Endodermal cell (in vitro differentiated cells): ENCODE results near the gene IRF6. TPM values are rescaled to one million over a fixed set of nuclear protein-coding genes. Genes with fewer than 3 reads are reported as not detected.
A peak's percentile ranks its signal among the peaks of the same experiment; 100 is the strongest.

Source experiments
- DNase-seq: peaks from one replicate; pipeline ENCODE4 v3.0.0-alpha.2; 2017
- H3K27ac ChIP-seq: 2 replicates; pipeline ENCODE4 v1.5.1; 2013; ENCODE audit warnings: mild to moderate bottlenecking, low read depth, low read length, moderate library complexity
- H3K27me3 ChIP-seq: 2 replicates; pipeline ENCODE4 v1.6.1; 2013; ENCODE audit warnings: mild to moderate bottlenecking, low read length, moderate library complexity; ENCODE audit not compliant: insufficient read depth, control insufficient read depth, poor library complexity, severe bottlenecking
- H3K36me3 ChIP-seq: 2 replicates; pipeline ENCODE4 v1.7.0; 2013; ENCODE audit warnings: mild to moderate bottlenecking, low read length, moderate library complexity; ENCODE audit not compliant: control insufficient read depth, insufficient read depth
- H3K4me1 ChIP-seq: one replicate; pipeline ENCODE4 v1.7.0; 2013; ENCODE audit warnings: low read length; ENCODE audit not compliant: control insufficient read depth, insufficient read depth
- H3K4me3 ChIP-seq: 2 replicates; pipeline ENCODE4 v1.5.1; 2013; ENCODE audit warnings: mild to moderate bottlenecking, low read length, moderate library complexity
- H3K9ac ChIP-seq: 2 replicates; pipeline ENCODE4 v1.6.1; 2013; ENCODE audit warnings: mild to moderate bottlenecking, low read length, moderate library complexity; ENCODE audit not compliant: poor library complexity, severe bottlenecking; ENCODE audit errors: extremely low read depth
- H3K9me3 ChIP-seq: 2 replicates; pipeline ENCODE4 v1.6.1; 2013; ENCODE audit warnings: mild to moderate bottlenecking, low read length, moderate library complexity; ENCODE audit not compliant: control insufficient read depth
- H3K27ac Mint-ChIP-seq: 2 replicates; pipeline ENCODE4 v1.8.0; 2020; ENCODE audit warnings: mixed read lengths
- H3K27me3 Mint-ChIP-seq: 2 replicates; pipeline ENCODE4 v1.8.0; 2021; ENCODE audit warnings: mild to moderate bottlenecking, mixed read lengths; ENCODE audit not compliant: insufficient read depth
- H3K36me3 Mint-ChIP-seq: 2 replicates; pipeline ENCODE4 v1.8.0; 2020; ENCODE audit warnings: low read depth, mixed read lengths
- H3K4me1 Mint-ChIP-seq: 2 replicates; pipeline ENCODE4 v1.8.0; 2020; ENCODE audit warnings: mixed read lengths
- H3K4me3 Mint-ChIP-seq: 2 replicates; pipeline ENCODE4 v1.8.0; 2020; ENCODE audit warnings: mild to moderate bottlenecking, moderate library complexity, mixed read lengths
- H3K9me3 Mint-ChIP-seq: 2 replicates; pipeline ENCODE4 v1.8.0; 2020; ENCODE audit warnings: mild to moderate bottlenecking, mixed read lengths
- WGBS, 2 experiments: methylation state at CpG; one replicate each; pipeline versions ENCODE4 v1.1.5 to v1.1.7; 2013; ENCODE audit warnings: missing lambda C conversion rate in 2 of 2, mixed read lengths in 1 of 2; ENCODE audit not compliant: insufficient coverage in 1 of 2, insufficient read length in 1 of 2; 5-methylcytosine and 5-hydroxymethylcytosine counted together
- total RNA-seq, 2 donors: library from RNA; stranded (reverse); fragmentation: NEBNext Ultra II Directional in 1 of 2; extraction: Animal tissue kit (Norgen Biotek cat#: 25700) in 1 of 2; gene quantifications; 2 replicates in 1 of 2; 3 replicates in 1 of 2; pipeline ENCODE4 v1.2.1, GENCODE V29; 2021
- TF ChIP-seq, protein P1 (sequence below): fragments of 200-600 bp; sonication (generic); conservative IDR thresholded peaks from 2 replicates; pipeline ENCODE4 v1.5.0; 2021; ENCODE audit warnings: antibody characterized with exemption, mild to moderate bottlenecking

The IRF6 gene
- total RNA-seq, 2 donors from 2014 or later = 13.8 to 18.2 TPM

- H3K4me1 ChIP-seq = no peaks in the 10 kb centered on the region
- H3K36me3 Mint-ChIP-seq = peaks cover 41% of the 10 kb centered on the region
- H3K9me3 Mint-ChIP-seq = peaks cover 4% of the 10 kb centered on the region
- peaks cover 6% of the 10 kb centered on the region for H3K4me1 Mint-ChIP-seq
- peak within 1 kb of the TSS; percentile 90 for H3K9ac ChIP-seq
- TF ChIP-seq, protein P1, sequence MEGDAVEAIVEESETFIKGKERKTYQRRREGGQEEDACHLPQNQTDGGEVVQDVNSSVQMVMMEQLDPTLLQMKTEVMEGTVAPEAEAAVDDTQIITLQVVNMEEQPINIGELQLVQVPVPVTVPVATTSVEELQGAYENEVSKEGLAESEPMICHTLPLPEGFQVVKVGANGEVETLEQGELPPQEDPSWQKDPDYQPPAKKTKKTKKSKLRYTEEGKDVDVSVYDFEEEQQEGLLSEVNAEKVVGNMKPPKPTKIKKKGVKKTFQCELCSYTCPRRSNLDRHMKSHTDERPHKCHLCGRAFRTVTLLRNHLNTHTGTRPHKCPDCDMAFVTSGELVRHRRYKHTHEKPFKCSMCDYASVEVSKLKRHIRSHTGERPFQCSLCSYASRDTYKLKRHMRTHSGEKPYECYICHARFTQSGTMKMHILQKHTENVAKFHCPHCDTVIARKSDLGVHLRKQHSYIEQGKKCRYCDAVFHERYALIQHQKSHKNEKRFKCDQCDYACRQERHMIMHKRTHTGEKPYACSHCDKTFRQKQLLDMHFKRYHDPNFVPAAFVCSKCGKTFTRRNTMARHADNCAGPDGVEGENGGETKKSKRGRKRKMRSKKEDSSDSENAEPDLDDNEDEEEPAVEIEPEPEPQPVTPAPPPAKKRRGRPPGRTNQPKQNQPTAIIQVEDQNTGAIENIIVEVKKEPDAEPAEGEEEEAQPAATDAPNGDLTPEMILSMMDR = no peak
- peak within 1 kb of the TSS; percentile 93 for H3K4me3 Mint-ChIP-seq
- H3K27me3 Mint-ChIP-seq = peaks cover 9% of the 10 kb centered on the region
- H3K27ac ChIP-seq = no peak within 1 kb of the TSS
- H3K4me3 ChIP-seq = peak within 1 kb of the TSS; percentile 99
- peak within 1 kb of the TSS; percentile 96 for H3K27ac Mint-ChIP-seq
- peaks cover 44% of the 10 kb centered on the region for H3K27me3 ChIP-seq
- H3K9me3 ChIP-seq = peaks cover 10% of the 10 kb centered on the region
- peak; percentile 100 for DNase-seq
- peaks cover 4% of the 10 kb centered on the region for H3K36me3 ChIP-seq
- 6 to 10% methylated on average over 26 to 48 of the region's 48 CpGs for WGBS, 2 experiments
These were observed 21.4 kb downstream of the IRF6 start, which contains the start of gene C1orf74 for GRCh38 chr1:209784265-209785169. Gene C1orf74, minus strand, starts transcription at chr1:209784559. Its CDS starts 925 bp downstream, at chr1:209783634.

DNA sequence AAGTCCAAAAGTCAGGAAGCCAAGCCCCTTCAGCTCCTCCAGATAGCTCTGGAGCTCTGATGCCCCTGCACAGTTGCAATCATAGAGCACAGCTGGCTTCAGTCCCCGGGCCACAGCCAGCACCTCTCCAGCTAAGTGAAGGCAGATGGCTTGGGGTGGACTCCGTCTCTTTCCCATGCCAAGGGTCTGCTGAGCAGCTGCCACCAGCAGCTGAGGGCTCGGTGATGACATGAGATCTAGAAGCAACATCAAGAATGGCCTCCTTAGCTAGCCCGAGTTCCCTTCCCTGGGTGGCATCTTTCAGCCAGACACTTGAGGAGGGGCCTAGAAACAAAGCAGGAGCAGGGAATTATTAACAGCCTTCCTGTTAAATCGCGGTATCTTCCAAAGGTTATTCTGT lies 22.6 kb downstream of the IRF6 start:
- peaks cover 10% of the 10 kb centered on the region for H3K9me3 ChIP-seq
- TF ChIP-seq, protein P1 = no peak
- peak overlapping the region; percentile 52 for H3K27ac Mint-ChIP-seq
- H3K4me1 Mint-ChIP-seq = peaks cover 6% of the 10 kb centered on the region
- H3K27me3 Mint-ChIP-seq = peaks cover 9% of the 10 kb centered on the region
- DNase-seq = no peak
- H3K9ac ChIP-seq = peak overlapping the region; percentile 90
- H3K4me1 ChIP-seq = no peaks in the 10 kb centered on the region
- 91 to 99% methylated on average over 6 of the region's 6 CpGs for WGBS, 2 experiments
- H3K27me3 ChIP-seq = peaks cover 33% of the 10 kb centered on the region
- peaks cover 31% of the 10 kb centered on the region for H3K36me3 Mint-ChIP-seq
- H3K4me3 ChIP-seq = peak overlapping the region; percentile 99
- peaks cover 4% of the 10 kb centered on the region for H3K36me3 ChIP-seq
- H3K4me3 Mint-ChIP-seq = peak overlapping the region; percentile 93
- H3K27ac ChIP-seq = no peak overlapping the region
- H3K9me3 Mint-ChIP-seq = peaks cover 4% of the 10 kb centered on the region

DNA sequence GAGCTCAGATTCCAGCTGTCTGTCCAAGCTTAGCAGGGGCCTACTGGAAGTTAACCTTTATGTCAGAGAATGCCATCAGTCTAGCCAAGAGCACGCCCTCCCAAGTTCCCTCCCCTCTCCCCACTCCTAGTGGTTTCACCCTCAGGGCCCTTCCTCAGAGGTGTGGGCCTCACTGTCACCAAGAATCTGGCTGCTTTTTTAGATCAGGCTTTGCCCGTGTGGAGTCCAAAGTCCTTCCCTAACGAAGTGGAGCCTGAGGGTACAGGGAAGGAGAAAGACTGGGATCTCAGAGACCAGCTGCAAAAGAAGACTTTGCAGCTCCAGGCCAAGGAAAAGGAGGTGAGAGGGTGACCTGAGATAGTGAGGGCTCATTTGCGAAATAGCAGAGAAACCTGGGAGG lies 25.7 kb downstream of the IRF6 start:
- H3K4me1 Mint-ChIP-seq = peaks cover 6% of the 10 kb centered on the region
- WGBS, 2 experiments = 80 to 83% methylated on average over 4 of the region's 4 CpGs
- H3K4me3 ChIP-seq = no peak overlapping the region
- no peak overlapping the region for H3K9ac ChIP-seq
- H3K27me3 Mint-ChIP-seq = peaks cover 2% of the 10 kb centered on the region
- H3K27ac ChIP-seq = no peak overlapping the region
- no peak overlapping the region for H3K27ac Mint-ChIP-seq
- H3K9me3 ChIP-seq = peaks cover 7% of the 10 kb centered on the region
- H3K36me3 Mint-ChIP-seq = peaks cover 9% of the 10 kb centered on the region
- H3K9me3 Mint-ChIP-seq = peaks cover 4% of the 10 kb centered on the region
- no peak for DNase-seq
- H3K4me3 Mint-ChIP-seq = no peak overlapping the region
- TF ChIP-seq, protein P1 = no peak
- H3K4me1 ChIP-seq = no peaks in the 10 kb centered on the region
- peaks cover 4% of the 10 kb centered on the region for H3K36me3 ChIP-seq
- peaks cover 2% of the 10 kb centered on the region for H3K27me3 ChIP-seq
